GM18502 (cell line): Measurements from ENCODE around the gene SPTSSB.

Experiments used
- ATAC-seq: cut with Tn5 transposase; IDR thresholded peaks from one replicate; pipeline ENCODE4 v1.9.1; 2021; ENCODE audit warnings: mild to moderate bottlenecking; ENCODE audit not compliant: unreplicated experiment, poor library complexity

SPTSSB gene

DNA sequence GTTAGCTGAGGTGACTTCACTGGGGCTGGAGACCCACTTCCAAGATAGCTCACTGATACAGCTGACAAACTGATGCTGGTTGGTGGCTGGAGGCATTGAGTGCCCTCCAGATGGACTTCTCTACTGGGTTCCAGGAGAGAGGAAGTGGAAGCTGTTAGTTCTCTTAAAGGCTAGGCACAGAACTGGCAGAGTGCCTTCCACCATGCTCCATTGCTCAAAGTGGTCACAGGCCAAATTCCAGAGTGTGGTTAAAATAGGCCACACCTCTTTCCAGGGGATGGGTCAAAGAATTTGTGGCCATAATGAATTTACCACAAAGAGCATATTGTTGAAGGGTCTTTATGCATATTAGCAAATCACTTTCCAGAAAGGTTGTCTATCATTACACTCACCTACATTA, 76.0 kb downstream of the SPTSSB start:
- no peak for ATAC-seq
